ENCODE data around the gene PDZRN4.
"Not testable (repeated sequence)": the region's sequence is repeated elsewhere in the genome, so short reads cannot be mapped to it uniquely, and the experiment has no call there.

- not testable (repeated sequence) for TF ChIP-seq CTCF, POLR2A (IDR thresholded peaks at IDR 0.05)
Measured at GRCh38 chr12:41285470-41285869, 97.3 kb downstream of the PDZRN4 start.

Data from Peyer's patch (tissue), 4 donors.